ENCODE measurements around the gene MANBA.

The MANBA gene

GRCh38 chr4:102736636-102737549 lies 23.9 kb downstream of the MANBA start:
- no peaks in the 10 kb centered on the region for H3F3A ChIP-seq (ENCODE audit: insufficient read depth)
- no peak overlapping the region for H3K4me2 ChIP-seq (ENCODE audit: low read depth, low read length, poor library complexity, severe bottlenecking)
- H2AFZ ChIP-seq (ENCODE audit: low read depth, low read length, severe bottlenecking), result no peak overlapping the region
- no peaks in the 10 kb centered on the region for H3K36me3 ChIP-seq (ENCODE audit: low read length)
- no peaks in the 10 kb centered on the region for H3K9me3 ChIP-seq (ENCODE audit: insufficient read depth, low read length)
- peaks cover 5% of the 10 kb centered on the region; the same call in 1 of the 2 replicates for H3K79me2 ChIP-seq (ENCODE audit: insufficient read depth, low read length)
- no peaks in the 10 kb centered on the region for H4K20me1 ChIP-seq (ENCODE audit: low read depth, low read length)
- no peaks in the 10 kb centered on the region for H3K27me3 ChIP-seq (ENCODE audit: low read length)
- no peaks in the 10 kb centered on the region for H3K9me2 ChIP-seq (replicated peaks; ENCODE audit: insufficient read depth, low read length)
- TF ChIP-seq CTCF (IDR thresholded peaks at IDR 0.05; ENCODE audit: insufficient read depth, low read length, poor library complexity, severe bottlenecking) (no peak), EZH2phosphoT487 (conservative IDR thresholded peaks at IDR 0.05; ENCODE audit: low read length) (no peak)
- no peak overlapping the region for H3K9ac ChIP-seq (ENCODE audit: low read length)
- H3K4me3 ChIP-seq (ENCODE audit: insufficient read depth, low read length, poor library complexity, severe bottlenecking), result no peak overlapping the region
- no peak overlapping the region for H3K27ac ChIP-seq (ENCODE audit: low read depth, low read length)

GRCh38 chr4:102735582-102735981 lies 25.2 kb downstream of the MANBA start:
- Histone ChIP-seq H3K4me2 (ENCODE audit: low read depth, low read length, poor library complexity, severe bottlenecking) (no peak overlapping the region), H3K27me3 (ENCODE audit: low read length) (no peaks in the 10 kb centered on the region), H3K9me3 (ENCODE audit: insufficient read depth, low read length) (no peaks in the 10 kb centered on the region), H3K36me3 (ENCODE audit: low read length) (no peaks in the 10 kb centered on the region), H3K79me2 (ENCODE audit: insufficient read depth, low read length) (peaks cover 5% of the 10 kb centered on the region; the same call in 1 of the 2 replicates), H3K4me3 (ENCODE audit: insufficient read depth, low read length, poor library complexity, severe bottlenecking) (no peak overlapping the region), H3K27ac (ENCODE audit: low read depth, low read length) (no peak overlapping the region), H2AFZ (ENCODE audit: low read depth, low read length, severe bottlenecking) (no peak overlapping the region), H3K9me2 (replicated peaks; ENCODE audit: insufficient read depth, low read length) (no peaks in the 10 kb centered on the region), H4K20me1 (ENCODE audit: low read depth, low read length) (no peaks in the 10 kb centered on the region), H3F3A (ENCODE audit: insufficient read depth) (no peaks in the 10 kb centered on the region), H3K9ac (ENCODE audit: low read length) (no peak overlapping the region)
- TF ChIP-seq CTCF (IDR thresholded peaks at IDR 0.05; ENCODE audit: insufficient read depth, low read length, poor library complexity, severe bottlenecking) (no peak), EZH2phosphoT487 (conservative IDR thresholded peaks at IDR 0.05; ENCODE audit: low read length) (no peak)

- Histone ChIP-seq H3K9me3 (ENCODE audit: insufficient read depth, low read length) (no peaks in the 10 kb centered on the region), H3F3A (ENCODE audit: insufficient read depth) (no peaks in the 10 kb centered on the region), H3K27me3 (ENCODE audit: low read length) (no peaks in the 10 kb centered on the region), H3K36me3 (ENCODE audit: low read length) (no peaks in the 10 kb centered on the region), H3K4me2 (ENCODE audit: low read depth, low read length, poor library complexity, severe bottlenecking) (no peak overlapping the region), H3K27ac (ENCODE audit: low read depth, low read length) (no peak overlapping the region), H3K9me2 (replicated peaks; ENCODE audit: insufficient read depth, low read length) (no peaks in the 10 kb centered on the region), H4K20me1 (ENCODE audit: low read depth, low read length) (no peaks in the 10 kb centered on the region), H2AFZ (ENCODE audit: low read depth, low read length, severe bottlenecking) (no peak overlapping the region), H3K4me3 (ENCODE audit: insufficient read depth, low read length, poor library complexity, severe bottlenecking) (no peak overlapping the region), H3K79me2 (ENCODE audit: insufficient read depth, low read length) (peaks cover 5% of the 10 kb centered on the region; the same call in 1 of the 2 replicates), H3K9ac (ENCODE audit: low read length) (no peak overlapping the region)
- TF ChIP-seq CTCF (IDR thresholded peaks at IDR 0.05; ENCODE audit: insufficient read depth, low read length, poor library complexity, severe bottlenecking) (no peak), EZH2phosphoT487 (conservative IDR thresholded peaks at IDR 0.05; ENCODE audit: low read length) (no peak)
Measured at GRCh38 chr4:102734591-102735385, 26.0 kb downstream of the MANBA start.
